Keratinocyte (primary cell): ENCODE measurements around the gene RTN1.

Source experiments
- CTCF ChIP-seq, 3 experiments: IDR thresholded peaks in 1 of 3; conservative IDR thresholded peaks in 1 of 3; optimal IDR thresholded peaks in 1 of 3; 2 replicates in 2 of 3; 3 replicates in 1 of 3; pipeline versions ENCODE3 to v1.5.1; 2011; ENCODE audit warnings: low read length in 3 of 3, mild to moderate bottlenecking in 3 of 3, moderate library complexity in 2 of 3, control low read depth in 1 of 3, inconsistent platforms in 1 of 3; ENCODE audit not compliant: insufficient read depth in 2 of 3; ENCODE audit errors: extremely low read depth in 1 of 3
- EZH2 ChIP-seq: IDR thresholded peaks from one replicate; pipeline ENCODE4 v1.6.1; 2012; ENCODE audit warnings: inconsistent platforms, mild to moderate bottlenecking, low read length, moderate library complexity

DNA sequence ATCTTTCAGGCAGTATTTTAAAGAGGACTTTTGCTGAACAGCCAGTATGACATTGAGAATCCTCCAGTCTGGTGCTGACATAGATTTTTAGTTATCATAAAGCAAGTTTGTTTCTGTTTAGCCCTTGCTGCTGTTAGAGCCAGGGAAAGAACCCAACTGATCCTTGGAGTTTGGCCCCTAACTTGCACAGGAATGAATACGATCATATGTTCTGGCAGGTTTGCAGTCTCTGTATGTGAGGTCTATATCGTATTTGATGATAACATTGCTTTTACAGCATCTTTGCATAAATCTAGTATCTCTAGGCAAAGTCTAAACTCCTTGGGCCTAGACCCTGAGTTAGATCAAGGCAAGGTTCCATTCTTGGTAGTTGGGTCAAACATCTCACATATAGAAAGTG, 289.7 kb downstream of the RTN1 start:
- TF ChIP-seq CTCF (optimal IDR thresholded peaks at IDR 0.05 in 1 of 3, IDR thresholded peaks at IDR 0.05 in 1 of 3, conservative IDR thresholded peaks at IDR 0.05 in 1 of 3; ENCODE audit: extremely low read depth in 1 of 3, insufficient read depth in 2 of 3, low read length in 3 of 3) (no peak), EZH2 (no peak)
